Smooth muscle cell of the umbilical artery (primary cell): ENCODE results near the gene ATOH1. TPM values are rescaled to one million over a fixed set of nuclear protein-coding genes. Genes with fewer than 3 reads are reported as not detected.

Source experiments
- total RNA-seq: library from RNA; depleted of rRNA; stranded (reverse); fragments of >200 nt; gene quantifications from 2 replicates; pipeline ENCODE4 v1.2.3, GENCODE V29; 2014

ATOH1 gene, protein sequence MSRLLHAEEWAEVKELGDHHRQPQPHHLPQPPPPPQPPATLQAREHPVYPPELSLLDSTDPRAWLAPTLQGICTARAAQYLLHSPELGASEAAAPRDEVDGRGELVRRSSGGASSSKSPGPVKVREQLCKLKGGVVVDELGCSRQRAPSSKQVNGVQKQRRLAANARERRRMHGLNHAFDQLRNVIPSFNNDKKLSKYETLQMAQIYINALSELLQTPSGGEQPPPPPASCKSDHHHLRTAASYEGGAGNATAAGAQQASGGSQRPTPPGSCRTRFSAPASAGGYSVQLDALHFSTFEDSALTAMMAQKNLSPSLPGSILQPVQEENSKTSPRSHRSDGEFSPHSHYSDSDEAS
- not detected in 2 replicates for total RNA-seq

DNA sequence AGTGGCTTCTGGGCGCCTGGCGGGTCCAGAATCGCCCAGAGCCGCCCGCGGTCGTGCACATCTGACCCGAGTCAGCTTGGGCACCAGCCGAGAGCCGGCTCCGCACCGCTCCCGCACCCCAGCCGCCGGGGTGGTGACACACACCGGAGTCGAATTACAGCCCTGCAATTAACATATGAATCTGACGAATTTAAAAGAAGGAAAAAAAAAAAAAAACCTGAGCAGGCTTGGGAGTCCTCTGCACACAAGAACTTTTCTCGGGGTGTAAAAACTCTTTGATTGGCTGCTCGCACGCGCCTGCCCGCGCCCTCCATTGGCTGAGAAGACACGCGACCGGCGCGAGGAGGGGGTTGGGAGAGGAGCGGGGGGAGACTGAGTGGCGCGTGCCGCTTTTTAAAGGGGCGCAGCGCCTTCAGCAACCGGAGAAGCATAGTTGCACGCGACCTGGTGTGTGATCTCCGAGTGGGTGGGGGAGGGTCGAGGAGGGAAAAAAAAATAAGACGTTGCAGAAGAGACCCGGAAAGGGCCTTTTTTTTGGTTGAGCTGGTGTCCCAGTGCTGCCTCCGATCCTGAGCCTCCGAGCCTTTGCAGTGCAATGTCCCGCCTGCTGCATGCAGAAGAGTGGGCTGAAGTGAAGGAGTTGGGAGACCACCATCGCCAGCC is at the start of gene ATOH1:
ATOH1 (plus strand) TSS at position 422 of the 663 bp plus-strand sequence; CDS start at position 596, 174 bp downstream.

